ENCODE results near the gene FOXD2.

The FOXD2 gene

DNA sequence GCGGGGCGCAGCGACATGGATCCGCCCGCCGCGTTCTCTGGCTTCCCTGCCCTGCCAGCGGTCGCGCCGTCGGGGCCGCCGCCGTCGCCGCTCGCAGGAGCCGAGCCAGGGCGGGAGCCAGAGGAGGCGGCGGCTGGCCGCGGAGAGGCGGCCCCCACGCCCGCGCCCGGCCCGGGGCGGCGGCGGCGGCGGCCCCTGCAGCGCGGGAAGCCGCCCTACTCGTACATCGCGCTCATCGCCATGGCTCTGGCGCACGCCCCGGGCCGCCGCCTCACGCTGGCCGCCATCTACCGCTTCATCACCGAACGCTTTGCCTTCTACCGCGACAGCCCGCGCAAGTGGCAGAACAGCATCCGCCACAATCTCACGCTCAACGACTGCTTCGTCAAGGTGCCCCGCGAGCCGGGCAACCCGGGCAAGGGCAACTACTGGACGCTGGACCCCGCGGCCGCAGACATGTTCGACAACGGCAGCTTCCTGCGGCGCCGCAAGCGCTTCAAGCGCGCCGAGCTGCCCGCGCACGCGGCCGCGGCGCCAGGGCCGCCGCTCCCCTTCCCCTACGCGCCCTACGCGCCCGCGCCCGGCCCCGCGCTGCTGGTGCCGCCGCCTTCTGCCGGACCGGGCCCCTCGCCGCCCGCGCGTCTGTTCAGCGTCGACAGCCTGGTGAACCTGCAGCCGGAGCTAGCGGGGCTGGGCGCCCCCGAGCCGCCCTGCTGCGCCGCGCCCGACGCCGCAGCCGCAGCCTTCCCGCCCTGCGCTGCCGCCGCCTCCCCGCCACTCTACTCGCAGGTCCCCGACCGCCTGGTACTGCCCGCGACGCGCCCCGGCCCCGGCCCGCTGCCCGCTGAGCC lies 21.3 kb upstream of the FOXD2 start:
- peak overlapping the region; percentile 27 for H3K4me3 ChIP-seq (ENCODE audit: low read depth, low read length)

GRCh38 chr1:47417170-47418044 lies 20.4 kb upstream of the FOXD2 start:
- no peak overlapping the region for H3K4me3 ChIP-seq (ENCODE audit: low read depth, low read length)

DNA sequence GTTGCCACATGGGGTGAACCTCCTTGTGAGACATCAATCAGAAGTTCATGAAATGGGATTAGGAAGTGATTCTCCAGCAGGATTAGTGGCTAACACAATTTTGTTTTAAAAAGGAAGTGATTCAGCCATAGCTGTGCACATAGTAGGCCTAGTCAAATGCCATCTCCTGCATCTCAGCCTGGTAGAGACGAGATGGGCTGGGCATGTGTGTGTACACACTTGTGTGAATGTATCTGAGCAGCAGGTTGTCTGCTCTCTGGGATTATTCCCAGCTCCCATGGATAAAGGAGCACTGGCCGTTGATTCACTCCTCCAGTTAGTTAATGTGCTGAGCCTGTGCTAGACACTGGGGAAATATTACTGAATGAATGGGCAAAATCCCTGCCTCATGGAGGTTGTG lies 19.7 kb upstream of the FOXD2 start:
- no peak overlapping the region for H3K4me3 ChIP-seq (ENCODE audit: low read depth, low read length)

- H3K4me3 ChIP-seq (ENCODE audit: low read depth, low read length): no peak overlapping the region
Measured at GRCh38 chr1:47418681-47419325, 19.0 kb upstream of the FOXD2 start.

GRCh38 chr1:47420547-47420946 lies 17.3 kb upstream of the FOXD2 start:
- H3K4me3 ChIP-seq (ENCODE audit: low read depth, low read length): no peak overlapping the region

DNA sequence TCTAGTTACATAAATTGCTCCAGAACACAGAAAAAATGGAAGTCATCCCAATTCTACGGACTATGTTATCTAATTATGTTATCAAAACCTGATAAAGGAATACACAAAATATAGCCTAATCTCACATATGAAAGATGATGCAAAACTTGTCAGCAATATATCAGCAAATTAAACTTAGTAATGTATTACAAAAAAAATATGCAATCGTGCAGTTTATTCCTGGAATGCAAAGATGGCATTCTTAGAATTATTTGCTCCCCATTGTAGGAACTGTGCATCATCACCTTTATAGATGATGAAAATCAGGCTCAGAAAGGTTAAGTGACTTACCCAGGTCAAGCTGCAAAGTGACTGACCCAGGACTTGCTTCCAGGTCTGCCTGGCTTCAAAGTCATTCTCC lies 14.0 kb upstream of the FOXD2 start:
- H3K4me3 ChIP-seq (ENCODE audit: low read depth, low read length): no peak overlapping the region

- H3K4me3 ChIP-seq (ENCODE audit: low read depth, low read length): no peak overlapping the region
Measured at GRCh38 chr1:47424336-47424982, 13.4 kb upstream of the FOXD2 start.

- H3K4me3 ChIP-seq (ENCODE audit: low read depth, low read length): no peak overlapping the region
Measured at GRCh38 chr1:47431534-47431933, 6.3 kb upstream of the FOXD2 start.

- H3K4me3 ChIP-seq (ENCODE audit: low read depth, low read length): peak overlapping the region; percentile 41
Measured at GRCh38 chr1:47432071-47433036, 5.5 kb upstream of the FOXD2 start.

- no peak overlapping the region for H3K4me3 ChIP-seq (ENCODE audit: low read depth, low read length)
Measured at GRCh38 chr1:47433037-47433421, 4.8 kb upstream of the FOXD2 start.

GRCh38 chr1:47433477-47434050 lies 4.3 kb upstream of the FOXD2 start:
- no peak overlapping the region for H3K4me3 ChIP-seq (ENCODE audit: low read depth, low read length)

GRCh38 chr1:47434051-47434842 lies 3.6 kb upstream of the FOXD2 start:
- H3K4me3 ChIP-seq (ENCODE audit: low read depth, low read length): no peak overlapping the region

DNA sequence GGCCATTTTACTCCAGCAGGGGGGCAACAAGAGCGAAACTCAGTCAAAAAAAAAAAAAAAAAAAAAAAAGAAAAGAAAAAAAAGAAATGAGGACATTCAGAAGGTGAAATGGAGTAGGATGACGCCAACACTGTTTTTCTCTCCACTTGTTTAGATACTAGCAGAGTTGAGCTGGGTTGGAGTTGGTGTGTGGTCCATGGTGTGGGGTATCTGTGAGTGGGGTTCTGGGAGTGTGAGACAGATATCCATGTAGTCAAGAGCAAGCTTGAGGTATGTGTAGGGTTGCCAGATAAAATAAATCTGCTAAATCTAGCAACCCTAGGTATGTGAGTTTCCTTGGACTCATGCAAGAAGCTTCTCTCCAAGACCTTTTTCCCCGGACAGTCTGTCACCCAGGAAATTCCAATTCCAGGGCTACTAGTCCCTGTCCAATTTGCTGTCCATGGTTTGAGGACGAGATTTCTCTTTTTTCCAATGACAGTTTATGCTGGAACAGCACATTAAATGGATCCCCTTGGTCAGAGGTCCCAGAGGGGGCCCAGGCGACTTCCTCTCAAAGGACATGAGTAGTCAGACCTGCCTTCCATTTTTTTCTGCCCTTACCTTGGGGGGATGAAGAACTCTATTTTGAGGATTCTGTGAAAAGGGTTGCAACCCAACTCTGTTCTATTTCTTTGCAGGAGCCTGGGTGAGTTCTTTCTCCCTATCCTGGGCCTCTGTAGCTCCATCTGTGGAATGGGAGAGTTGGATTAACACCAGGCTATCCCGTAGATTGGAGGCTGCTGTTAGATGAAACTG lies 2.1 kb upstream of the FOXD2 start:
- no peak overlapping the region for H3K4me3 ChIP-seq (ENCODE audit: low read depth, low read length)

- no peak overlapping the region for H3K4me3 ChIP-seq (ENCODE audit: low read depth, low read length)
Measured at GRCh38 chr1:47436304-47436978, 1.4 kb upstream of the FOXD2 start.

- H3K4me3 ChIP-seq (ENCODE audit: low read depth, low read length): peak overlapping the region; percentile 30
Measured at GRCh38 chr1:47436979-47437446, 831 bp upstream of the FOXD2 start.

DNA sequence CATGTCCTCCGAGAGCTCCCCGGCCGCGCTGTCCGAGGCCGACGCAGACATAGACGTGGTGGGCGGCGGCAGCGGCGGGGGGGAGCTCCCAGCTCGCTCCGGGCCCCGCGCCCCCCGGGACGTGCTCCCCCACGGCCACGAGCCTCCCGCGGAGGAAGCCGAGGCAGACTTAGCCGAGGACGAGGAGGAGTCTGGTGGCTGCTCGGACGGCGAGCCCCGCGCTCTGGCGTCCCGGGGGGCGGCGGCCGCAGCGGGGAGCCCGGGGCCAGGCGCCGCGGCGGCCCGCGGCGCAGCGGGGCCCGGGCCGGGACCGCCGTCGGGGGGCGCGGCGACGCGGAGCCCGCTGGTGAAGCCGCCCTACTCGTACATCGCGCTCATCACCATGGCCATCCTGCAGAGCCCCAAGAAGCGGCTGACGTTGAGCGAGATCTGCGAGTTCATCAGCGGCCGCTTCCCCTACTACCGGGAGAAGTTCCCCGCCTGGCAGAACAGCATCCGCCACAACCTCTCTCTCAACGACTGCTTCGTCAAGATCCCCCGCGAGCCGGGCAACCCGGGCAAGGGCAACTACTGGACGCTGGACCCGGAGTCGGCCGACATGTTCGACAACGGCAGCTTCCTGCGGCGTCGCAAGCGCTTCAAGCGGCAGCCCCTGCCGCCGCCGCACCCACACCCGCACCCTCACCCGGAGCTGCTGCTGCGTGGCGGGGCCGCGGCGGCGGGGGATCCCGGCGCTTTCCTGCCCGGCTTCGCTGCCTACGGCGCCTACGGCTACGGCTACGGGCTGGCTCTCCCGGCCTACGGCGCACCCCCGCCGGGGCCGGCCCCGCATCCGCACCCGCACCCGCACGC lies 547 bp downstream of the FOXD2 start:
- peak overlapping the region; percentile 13 for H3K4me3 ChIP-seq (ENCODE audit: low read depth, low read length)
